GM21381 (cell line): ENCODE measurements around the gene COL5A3.
"Not testable (repeated sequence)": the region's sequence is repeated elsewhere in the genome, so short reads cannot be mapped to it uniquely, and the experiment has no call there.

Experiments
- ATAC-seq: cut with Tn5 transposase; IDR thresholded peaks from one replicate; pipeline ENCODE4 v1.9.1; 2021; ENCODE audit warnings: mild to moderate bottlenecking, moderate library complexity; ENCODE audit not compliant: unreplicated experiment

COL5A3 gene

GRCh38 chr19:9940778-9941177 is 69.5 kb downstream of the COL5A3 start:
- ATAC-seq, result no peak

GRCh38 chr19:9939301-9939913 is 70.9 kb downstream of the COL5A3 start:
- ATAC-seq, result no peak

- no peak for ATAC-seq
Observed at GRCh38 chr19:9937001-9937411, 73.3 kb downstream of the COL5A3 start.

GRCh38 chr19:9936326-9937000 is 73.8 kb downstream of the COL5A3 start, which contains the start of gene OLFM2:
TSS of gene OLFM2 (minus strand) at chr19:9936515. CDS start at chr19:9936366, 149 bp downstream.
- ATAC-seq, result no peak

DNA sequence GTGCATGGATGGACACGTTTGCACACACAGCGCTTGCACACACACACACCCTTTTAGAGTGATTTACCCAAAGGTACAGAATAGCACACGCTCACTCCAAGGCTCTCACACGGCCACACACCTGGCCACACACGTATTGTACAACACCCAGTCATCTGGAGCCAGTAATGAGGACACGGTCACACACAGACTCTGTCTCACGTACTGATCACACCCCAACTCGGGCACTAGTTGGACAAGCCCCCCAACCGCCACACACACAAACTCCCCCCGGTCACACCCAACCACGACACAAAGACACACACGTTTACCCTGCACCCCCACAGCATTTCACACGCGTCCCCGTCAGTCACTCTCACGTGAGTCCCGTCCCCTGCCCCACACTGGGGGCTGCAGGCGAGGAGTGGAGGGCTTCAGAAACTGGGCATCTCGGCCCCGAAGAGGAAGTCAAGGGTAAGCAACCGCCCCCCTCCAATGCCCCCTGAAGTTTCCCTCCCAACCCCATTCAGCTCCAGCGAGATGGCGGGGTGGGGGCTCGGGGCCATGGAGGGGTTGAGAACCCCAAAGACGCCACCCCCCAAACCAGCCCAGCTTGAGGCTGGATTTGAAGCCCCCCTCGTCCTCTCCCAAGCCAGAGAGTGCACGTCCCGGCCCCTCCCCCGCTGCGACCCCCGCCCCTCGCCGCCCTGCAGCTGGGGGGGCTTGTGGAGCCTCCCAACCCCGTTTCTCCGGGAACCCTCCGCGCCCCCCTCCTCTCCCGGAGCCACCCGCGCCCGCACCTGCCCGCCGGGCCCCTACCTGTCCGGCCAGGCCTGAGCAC is 74.6 kb downstream of the COL5A3 start:
- no peak for ATAC-seq

- ATAC-seq, result no peak
Observed at GRCh38 chr19:9934132-9934950, 76.0 kb downstream of the COL5A3 start.

DNA sequence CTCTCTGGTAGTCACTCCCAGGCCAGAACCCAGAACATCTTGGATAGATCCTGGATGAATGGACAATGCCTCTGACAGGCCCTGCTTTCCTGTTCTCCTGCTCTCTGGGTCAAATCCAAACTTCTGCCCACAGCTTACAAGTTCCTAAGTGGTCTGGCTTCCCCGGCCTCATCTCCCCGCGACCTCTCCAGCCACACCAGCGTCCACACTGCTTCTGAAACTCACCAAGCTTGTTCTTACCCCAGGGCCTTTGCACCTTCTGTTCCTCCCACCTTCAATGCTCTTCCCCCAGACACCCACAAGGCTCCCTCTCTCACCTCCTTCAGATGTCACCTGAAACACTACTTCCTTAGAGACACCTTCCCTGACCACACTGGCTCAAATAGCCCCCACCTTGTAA is 77.5 kb downstream of the COL5A3 start:
- no peak for ATAC-seq

- ATAC-seq, result no peak
Observed at GRCh38 chr19:9931629-9932028, 78.7 kb downstream of the COL5A3 start.

GRCh38 chr19:9923440-9923839 is 86.9 kb downstream of the COL5A3 start:
- ATAC-seq, result no peak

- not testable (repeated sequence) for ATAC-seq
Observed at GRCh38 chr19:9922782-9923379, 87.4 kb downstream of the COL5A3 start.

DNA sequence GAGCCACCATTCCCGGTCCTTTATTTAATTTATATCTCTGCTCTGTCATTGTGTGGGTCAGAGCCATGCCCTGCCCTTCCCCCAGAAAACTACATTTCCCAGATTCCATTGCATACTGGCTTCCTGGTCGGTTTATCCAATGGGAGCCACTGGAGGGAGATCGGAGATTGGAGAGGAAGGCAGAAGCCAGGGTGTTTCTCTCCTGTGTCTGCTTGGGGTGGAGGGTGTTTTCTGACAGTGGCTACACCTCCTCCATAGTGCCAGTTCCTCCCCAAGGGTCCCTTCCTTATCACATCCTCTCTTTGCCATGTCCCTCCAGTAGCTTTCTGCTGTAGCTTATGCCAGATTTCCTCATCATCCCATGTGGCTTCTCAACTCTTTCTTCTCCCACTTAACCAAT is 93.0 kb downstream of the COL5A3 start:
- no peak for ATAC-seq

- ATAC-seq, result no peak
Observed at GRCh38 chr19:9916719-9917118, 93.6 kb downstream of the COL5A3 start.

- ATAC-seq, result no peak
Observed at GRCh38 chr19:9914315-9915207, 95.7 kb downstream of the COL5A3 start.

GRCh38 chr19:9914001-9914314 is 96.3 kb downstream of the COL5A3 start:
- ATAC-seq, result no peak

DNA sequence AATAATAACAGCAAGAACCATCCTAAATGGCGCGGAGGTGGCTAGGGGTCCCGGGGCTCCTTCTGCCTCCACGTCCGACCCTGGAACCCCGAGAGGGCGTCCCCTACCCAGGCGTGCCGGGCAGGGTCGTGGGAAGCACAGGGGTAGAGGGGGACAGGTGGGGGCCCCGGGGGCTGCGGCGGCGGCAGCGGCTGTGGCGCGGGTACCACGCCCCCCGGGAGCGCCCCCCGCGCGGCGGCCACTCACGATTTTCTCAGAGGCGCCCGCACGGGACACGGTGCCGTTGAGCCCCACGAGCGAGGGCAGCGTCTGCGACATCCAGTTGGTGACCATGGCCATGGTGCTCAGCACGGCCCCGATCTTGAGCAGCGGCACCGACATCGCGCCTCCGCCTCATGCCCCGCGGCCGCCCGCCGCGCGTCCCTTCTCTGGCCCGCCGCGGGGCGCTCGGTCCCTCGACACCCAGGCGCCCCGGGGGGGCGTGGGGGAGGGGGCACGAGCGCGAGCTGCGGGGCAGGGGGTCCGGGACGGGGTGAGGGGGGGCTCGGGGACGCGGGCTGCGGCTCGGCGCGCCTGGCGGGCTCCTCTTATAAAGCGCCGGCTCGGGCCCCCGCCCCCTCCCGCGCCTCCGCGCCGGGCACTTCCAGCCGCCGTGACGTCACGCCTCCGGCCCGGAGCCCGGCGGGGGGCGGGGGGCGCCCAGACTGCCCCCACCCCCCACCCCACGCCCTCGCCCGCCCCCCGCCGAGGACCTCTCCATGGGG is 96.9 kb downstream of the COL5A3 start:
- ATAC-seq, result no peak

GRCh38 chr19:9912551-9913236 is 97.6 kb downstream of the COL5A3 start:
- no peak for ATAC-seq

DNA sequence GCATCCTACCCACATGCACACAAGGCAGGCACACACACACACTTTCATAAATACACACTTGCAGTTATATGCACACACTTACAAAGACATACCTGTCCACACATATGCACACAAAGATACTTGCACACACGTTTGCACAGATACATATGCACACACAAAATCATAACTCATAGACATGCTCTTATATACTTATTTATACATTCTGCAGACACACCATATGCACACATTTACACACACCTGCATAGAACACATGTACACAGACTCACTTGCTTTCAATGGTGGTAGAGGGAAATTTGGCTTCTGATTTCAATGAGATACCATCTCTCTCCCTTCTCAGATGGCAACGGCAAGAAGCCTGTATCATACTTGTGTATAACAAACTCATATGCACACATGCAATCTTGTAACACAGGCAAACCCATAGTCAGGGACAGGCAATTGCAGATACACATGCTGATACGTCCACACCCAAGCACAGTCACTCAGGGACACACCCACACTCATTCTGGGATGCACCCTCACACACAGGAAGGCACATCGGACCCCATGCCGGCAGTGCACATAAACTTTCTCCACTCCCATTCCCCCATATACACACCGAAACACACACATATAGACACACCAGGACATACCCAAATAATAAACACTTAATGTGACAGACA is 98.6 kb downstream of the COL5A3 start:
- ATAC-seq, result no peak

DNA sequence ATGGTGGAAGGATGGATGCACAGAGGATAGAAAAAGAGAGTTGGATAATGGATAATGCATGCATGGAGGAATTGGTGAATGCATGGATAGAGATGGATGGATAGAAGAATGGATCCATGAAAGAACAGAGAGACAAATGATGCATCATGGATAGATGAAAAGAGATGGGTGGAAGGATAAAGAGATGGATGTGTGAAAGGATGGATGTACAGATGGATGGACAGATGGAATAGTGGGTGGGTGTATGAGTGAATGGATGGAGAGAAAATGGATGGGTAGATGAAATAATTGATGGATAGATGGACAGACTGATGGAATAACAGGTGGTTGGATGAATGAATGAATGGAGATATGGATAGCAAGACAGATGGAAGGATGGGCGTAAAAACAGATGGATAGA is 99.7 kb downstream of the COL5A3 start:
- ATAC-seq, result no peak
